Esophagus squamous epithelium (tissue), 5 donors: ENCODE data around the gene MPPED2. TPM values are rescaled to one million over a fixed set of nuclear protein-coding genes. Genes with fewer than 3 reads are reported as not detected.

ENCODE experiments used
- DNase-seq: peaks from one replicate; lab custom pipeline; 2025; lab: John Stamatoyannopoulos, UW
- H3K27ac ChIP-seq, 4 donors: fragments of 200-600 bp; sonication (generic); one replicate each; pipeline ENCODE4 v1.5.1; 2016 to 2019; ENCODE audit warnings: mild to moderate bottlenecking in 1 of 4
- H3K27me3 ChIP-seq, 4 donors: fragments of 200-600 bp; sonication (generic); 1 replicate in 3 of 4; 2 replicates in 1 of 4; pipeline versions ENCODE4 v1.5.1 to v1.6.0; 2017 to 2021; ENCODE audit warnings: antibody characterized with exemption in 1 of 4
- H3K36me3 ChIP-seq, 3 donors: fragments of 200-600 bp; sonication (generic); one replicate each; pipeline ENCODE4 v1.5.1; 2016 to 2019
- H3K4me1 ChIP-seq, 3 donors: fragments of 200-600 bp; sonication (generic); one replicate each; pipeline ENCODE4 v1.5.1; 2017 to 2019
- H3K4me3 ChIP-seq, 4 donors: fragments of 200-600 bp; sonication (generic); 1 replicate in 3 of 4; 2 replicates in 1 of 4; pipeline ENCODE4 v1.5.1; 2016 to 2019; ENCODE audit warnings: mild to moderate bottlenecking in 2 of 4, moderate library complexity in 1 of 4
- H3K9me3 ChIP-seq, 3 donors: fragments of 200-600 bp; sonication (generic); one replicate each; pipeline ENCODE4 v1.5.1; 2016 to 2019
- POLR2A ChIP-seq, 4 donors: fragments of 450-650 bp; IDR thresholded peaks; one replicate each; pipeline ENCODE4 v1.6.1; 2017; ENCODE audit warnings: antibody characterized with exemption in 4 of 4, mild to moderate bottlenecking in 4 of 4, moderate library complexity in 3 of 4
- WGBS, 2 donors: methylation state at CpG; one replicate each; pipeline ENCODE4 v1.1.5; 2018; 5-methylcytosine and 5-hydroxymethylcytosine counted together
- intact Hi-C: fragments of 100-400 bp; cut with DNase I; formaldehyde crosslinking; loops from one replicate; pipeline ENCODE4 v1.15.0; 2022
- total RNA-seq, 4 donors: library from RNA; depleted of rRNA; stranded (reverse); fragments of >200 nt; gene quantifications; one replicate each; pipeline ENCODE4 v1.1.0, GENCODE V29; 2016
- TF ChIP-seq, protein P1 (sequence below), 6 experiments: fragments of 450-650 bp in 4 of 6; fragments of 200-600 bp in 2 of 6; sonication (generic) in 2 of 6; IDR thresholded peaks; one replicate each; pipeline ENCODE4 v1.5.1; 2016 to 2019; ENCODE audit warnings: antibody characterized with exemption in 6 of 6, mild to moderate bottlenecking in 4 of 6, moderate library complexity in 4 of 6
- donor health status: DM: yes; HTN: yes; CAD: no.

MPPED2 gene
- total RNA-seq, 4 donors from 2014 or later: 0.49 to 3.2 (median 1.8) TPM

- H3K4me3 ChIP-seq: no peak overlapping the region
- H3K36me3 ChIP-seq: no peaks in the 10 kb centered on the region
- no peak overlapping the region for H3K27ac ChIP-seq
- WGBS, 2 donors: 82 to 85% methylated on average over 2 of the region's 2 CpGs
- no peak for TF ChIP-seq POLR2A (IDR thresholded peaks at IDR 0.05)
- TF ChIP-seq, protein P1, sequence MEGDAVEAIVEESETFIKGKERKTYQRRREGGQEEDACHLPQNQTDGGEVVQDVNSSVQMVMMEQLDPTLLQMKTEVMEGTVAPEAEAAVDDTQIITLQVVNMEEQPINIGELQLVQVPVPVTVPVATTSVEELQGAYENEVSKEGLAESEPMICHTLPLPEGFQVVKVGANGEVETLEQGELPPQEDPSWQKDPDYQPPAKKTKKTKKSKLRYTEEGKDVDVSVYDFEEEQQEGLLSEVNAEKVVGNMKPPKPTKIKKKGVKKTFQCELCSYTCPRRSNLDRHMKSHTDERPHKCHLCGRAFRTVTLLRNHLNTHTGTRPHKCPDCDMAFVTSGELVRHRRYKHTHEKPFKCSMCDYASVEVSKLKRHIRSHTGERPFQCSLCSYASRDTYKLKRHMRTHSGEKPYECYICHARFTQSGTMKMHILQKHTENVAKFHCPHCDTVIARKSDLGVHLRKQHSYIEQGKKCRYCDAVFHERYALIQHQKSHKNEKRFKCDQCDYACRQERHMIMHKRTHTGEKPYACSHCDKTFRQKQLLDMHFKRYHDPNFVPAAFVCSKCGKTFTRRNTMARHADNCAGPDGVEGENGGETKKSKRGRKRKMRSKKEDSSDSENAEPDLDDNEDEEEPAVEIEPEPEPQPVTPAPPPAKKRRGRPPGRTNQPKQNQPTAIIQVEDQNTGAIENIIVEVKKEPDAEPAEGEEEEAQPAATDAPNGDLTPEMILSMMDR (IDR thresholded peaks at IDR 0.05): no peak
- H3K9me3 ChIP-seq: no peaks in the 10 kb centered on the region
- peaks cover 0 to 4% (median 0%) of the 10 kb centered on the region in 3 donors for H3K4me1 ChIP-seq
- no peak for DNase-seq
- no peaks in the 10 kb centered on the region for H3K27me3 ChIP-seq
- intact Hi-C loops: no loop called here
Observed at GRCh38 chr11:30429550-30429949, 156.6 kb downstream of the MPPED2 start.

GRCh38 chr11:30426781-30427180 lies 159.4 kb downstream of the MPPED2 start:
- intact Hi-C loops: no loop called here
- Histone ChIP-seq H3K36me3 (no peaks in the 10 kb centered on the region), H3K27ac (no peak overlapping the region), H3K27me3 (no peaks in the 10 kb centered on the region), H3K9me3 (no peaks in the 10 kb centered on the region), H3K4me3 (no peak overlapping the region), H3K4me1 (peaks cover 0 to 15% (median 8%) of the 10 kb centered on the region in 3 donors)
- TF ChIP-seq POLR2A (IDR thresholded peaks at IDR 0.05): no peak
- TF ChIP-seq, protein P1 (IDR thresholded peaks at IDR 0.05): no peak
- no peak for DNase-seq
- 60 to 87% methylated on average over 1 to 5 of the region's 5 CpGs for WGBS, 2 donors

- DNase-seq: no peak
- no peak overlapping the region for H3K27ac ChIP-seq
- intact Hi-C loops: no loop called here
Observed at GRCh38 chr11:30424844-30425243, 161.3 kb downstream of the MPPED2 start.

DNA sequence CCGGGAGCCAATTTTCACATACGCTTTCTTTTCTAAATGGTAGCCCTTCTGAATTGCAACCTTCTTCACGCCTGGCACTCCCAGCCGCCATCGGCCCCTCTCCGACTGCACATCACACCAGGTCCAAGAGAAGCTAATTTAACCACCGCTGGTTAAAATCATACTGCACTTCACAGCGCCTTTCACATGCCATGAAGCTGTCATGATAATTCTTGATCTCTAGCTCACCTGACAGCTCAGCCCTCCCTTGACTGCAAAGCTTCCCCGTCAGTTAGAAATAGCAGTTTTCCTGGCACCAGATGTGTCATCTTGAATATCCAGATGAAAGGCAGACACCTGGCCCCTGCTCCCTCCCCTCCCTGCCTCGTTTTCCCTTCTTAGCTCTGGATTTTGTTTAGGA lies 161.8 kb downstream of the MPPED2 start:
- TF ChIP-seq POLR2A (IDR thresholded peaks at IDR 0.05): no peak
- TF ChIP-seq, protein P1 (IDR thresholded peaks at IDR 0.05): no peak

More at GRCh38 chr11:30424844-30425243, 161.3 kb downstream of the MPPED2 start:
- H3K9me3 ChIP-seq: no peaks in the 10 kb centered on the region
- H3K4me1 ChIP-seq: peaks cover 0 to 11% (median 8%) of the 10 kb centered on the region in 3 donors
- TF ChIP-seq, protein P1 (IDR thresholded peaks at IDR 0.05): no peak
- TF ChIP-seq POLR2A (IDR thresholded peaks at IDR 0.05): no peak
- no peaks in the 10 kb centered on the region for H3K27me3 ChIP-seq
- H3K36me3 ChIP-seq: no peaks in the 10 kb centered on the region
- WGBS, 2 donors: 71 to 72% methylated on average over 2 to 4 of the region's 4 CpGs
- no peak overlapping the region for H3K4me3 ChIP-seq

DNA sequence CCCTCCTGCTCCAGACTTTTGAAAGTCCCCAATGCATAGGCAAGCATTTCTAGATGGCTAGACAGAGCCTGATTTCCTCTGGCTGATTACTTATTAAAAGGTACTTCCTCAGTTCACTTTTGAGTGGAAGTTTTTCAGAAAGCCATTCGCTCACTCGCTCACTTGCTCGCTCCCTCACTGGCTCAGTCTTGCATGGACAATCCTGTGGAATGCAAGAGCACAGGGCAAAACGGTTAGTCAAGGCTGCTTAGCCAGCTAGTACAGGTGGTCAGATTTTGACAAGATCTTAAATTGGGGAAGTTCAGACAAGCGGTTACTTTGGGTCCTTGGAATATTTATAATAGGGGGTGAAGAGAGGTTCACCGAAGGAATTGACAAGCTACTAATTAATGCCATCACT lies 162.3 kb downstream of the MPPED2 start:
- H3K27ac ChIP-seq: no peak overlapping the region
- WGBS, 2 donors: 72 to 84% methylated on average over 6 of the region's 6 CpGs
- intact Hi-C loops: no loop called here
- H3K4me3 ChIP-seq: no peak overlapping the region
- H3K36me3 ChIP-seq: no peaks in the 10 kb centered on the region
- H3K4me1 ChIP-seq: peaks cover 0 to 11% (median 8%) of the 10 kb centered on the region in 3 donors
- H3K27me3 ChIP-seq: no peaks in the 10 kb centered on the region
- H3K9me3 ChIP-seq: no peaks in the 10 kb centered on the region
- TF ChIP-seq POLR2A (IDR thresholded peaks at IDR 0.05): no peak
- no peak for DNase-seq

More for the DNA sequence above, 161.8 kb downstream of the MPPED2 start:
- H3K27me3 ChIP-seq: no peaks in the 10 kb centered on the region
- H3K4me3 ChIP-seq: no peak overlapping the region
- intact Hi-C loops: no loop called here
- no peak for DNase-seq
- H3K36me3 ChIP-seq: no peaks in the 10 kb centered on the region
- H3K27ac ChIP-seq: no peak overlapping the region
- peaks cover 0 to 11% (median 8%) of the 10 kb centered on the region in 3 donors for H3K4me1 ChIP-seq
- H3K9me3 ChIP-seq: no peaks in the 10 kb centered on the region
- WGBS, 2 donors: 85 to 89% methylated on average over 10 of the region's 10 CpGs

DNA sequence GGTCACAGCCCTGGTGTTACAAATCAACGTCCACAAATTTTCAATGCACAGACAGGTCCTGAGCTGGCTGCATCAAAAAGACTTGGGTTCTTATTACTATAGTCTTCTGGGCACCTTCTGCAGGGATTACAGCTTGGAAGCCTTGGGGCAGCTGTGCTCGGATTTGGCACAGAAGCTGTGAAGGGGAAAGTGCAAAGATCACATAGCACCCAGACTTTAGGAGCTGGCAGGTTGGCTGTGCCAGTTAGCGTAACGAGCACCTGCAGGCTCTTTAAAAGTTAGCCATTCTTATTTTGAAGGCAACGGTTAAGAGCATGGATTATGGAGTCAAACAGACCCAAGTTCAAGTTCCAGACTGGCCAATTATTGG lies 162.9 kb downstream of the MPPED2 start:
- DNase-seq: no peak
- intact Hi-C loops: no loop called here
- peaks cover 0 to 11% (median 8%) of the 10 kb centered on the region in 3 donors for H3K4me1 ChIP-seq
- H3K27me3 ChIP-seq: no peaks in the 10 kb centered on the region
- H3K4me3 ChIP-seq: no peak overlapping the region
- no peak overlapping the region for H3K27ac ChIP-seq
- 42 to 51% methylated on average over 4 to 5 of the region's 5 CpGs for WGBS, 2 donors
- no peaks in the 10 kb centered on the region for H3K9me3 ChIP-seq
- H3K36me3 ChIP-seq: no peaks in the 10 kb centered on the region
- TF ChIP-seq, protein P1 (IDR thresholded peaks at IDR 0.05): no peak
- no peak for TF ChIP-seq POLR2A (IDR thresholded peaks at IDR 0.05)
